Heart left ventricle (tissue), 16 donors: ENCODE data around the gene NELFCD. TPM values are rescaled to one million over a fixed set of nuclear protein-coding genes. Genes with fewer than 3 reads are reported as not detected.

ENCODE experiments used
- ATAC-seq, 4 donors: fragments of 200-7000 bp; cut with Tn5 transposase; one replicate each; pipeline ENCODE4 v1.9.1; 2020 to 2022; ENCODE audit warnings: moderate library complexity in 4 of 4, mild to moderate bottlenecking in 3 of 4, moderate number of reproducible peaks in 1 of 4
- DNase-seq, 5 donors: peaks; one replicate each; pipeline ENCODE4 v3.0.0-alpha.2; 2020
- H3K27ac ChIP-seq, 12 donors: fragments of 200-600 bp; sonication (generic) in 4 of 12; one replicate each; pipeline versions ENCODE4 v1.5.0 to v1.8.0; 2016 to 2022; ENCODE audit warnings: mild to moderate bottlenecking in 2 of 12
- H3K27me3 ChIP-seq, 9 donors: fragments of 200-600 bp; sonication (generic) in 2 of 9; one replicate each; pipeline versions ENCODE4 v1.5.1 to v1.8.0; 2016 to 2022; ENCODE audit warnings: mild to moderate bottlenecking in 3 of 9
- H3K36me3 ChIP-seq, 9 donors: fragments of 200-600 bp; sonication (generic) in 2 of 9; one replicate each; pipeline versions ENCODE4 v1.5.0 to v1.8.0; 2018 to 2022; ENCODE audit warnings: mild to moderate bottlenecking in 2 of 9
- H3K4me1 ChIP-seq, 12 donors: fragments of 200-600 bp; sonication (generic) in 4 of 12; one replicate each; pipeline versions ENCODE4 v1.5.0 to v1.8.0; 2016 to 2022; ENCODE audit warnings: mild to moderate bottlenecking in 3 of 12
- H3K4me3 ChIP-seq, 12 donors: fragments of 200-600 bp; sonication (generic) in 4 of 12; one replicate each; pipeline versions ENCODE4 v1.5.0 to v1.8.0; 2017 to 2022; ENCODE audit warnings: mild to moderate bottlenecking in 9 of 12, moderate library complexity in 4 of 12
- H3K9me3 ChIP-seq, 12 donors: fragments of 200-600 bp; sonication (generic) in 4 of 12; one replicate each; pipeline versions ENCODE4 v1.5.0 to v1.8.0; 2016 to 2022; ENCODE audit warnings: mild to moderate bottlenecking in 1 of 12
- CTCF ChIP-seq, 12 donors: fragments of 200-600 bp; sonication (generic) in 4 of 12; IDR thresholded peaks; one replicate each; pipeline versions ENCODE4 v1.5.0 to v1.8.0; 2018 to 2022; ENCODE audit warnings: antibody characterized with exemption in 12 of 12, mild to moderate bottlenecking in 5 of 12
- POLR2A ChIP-seq, 2 donors: fragments of 450-650 bp; IDR thresholded peaks; one replicate each; pipeline ENCODE4 v1.6.1; 2017; ENCODE audit warnings: antibody characterized with exemption in 2 of 2, mild to moderate bottlenecking in 2 of 2, moderate library complexity in 2 of 2
- WGBS, 4 donors: extraction: QIAGEN DNeasy Blood & Tissue Kit in 2 of 4; methylation state at CpG; one replicate each; pipeline versions ENCODE4 v1.1.5 to v1.1.7; 2013 to 2018; 5-methylcytosine and 5-hydroxymethylcytosine counted together
- intact Hi-C, 10 donors: fragments of 100-400 bp; cut with DNase I; formaldehyde crosslinking; loops; one replicate each; pipeline versions ENCODE4 v1.11.1 to v1.14.2; 2022
- polyA plus RNA-seq, 2 donors: library from polyadenylated mRNA; stranded (reverse); fragments of 200-250 nt; gene quantifications; one replicate each; pipeline ENCODE4 v1.2.3, GENCODE V29; 2013
- total RNA-seq, 9 donors: library from RNA; depleted of rRNA in 2 of 9; stranded (reverse); fragments of >200 nt in 2 of 9; fragmentation: NEBNext Ultra II Directional in 3 of 9; extraction: Animal tissue kit (Norgen Biotek cat#: 25700) in 3 of 9; gene quantifications; one replicate each; pipeline versions ENCODE4 v1.1.0 to v1.2.4, GENCODE V29; 2016 to 2023
- donor health status: ischemic (EF 13 %, LVEDD 7.1; RV severe dilation, severe dysfunction).
- donor health status: healthy with polysubstance abuse.
- donor health status: DM: no; HTN: yes; CAD: no.
- donor health status: DM: no; HTN: no; CAD: no.
- donor health status: ischemic (EF 25% LVEDD 6.9; RV normal size, moderate dysfunction).
- donor health status: ischemic (EF 25% LVEDD 5.7; RV mildly dilated, moderate dysfunction).
- donor health status: healthy.
- donor health status: DM: yes; HTN: yes; CAD: no.
- donor health status: ischemic (EF 35%, LVEDD 5.7; RV mildly dilated, moderate dysfunction).
- donor health status: nonischemic (EF 11% LVEDD 7.7; RV severe dilation, severe dysfunction).
- donor health status: DM: yes; HTN: yes; CAD: no.
- donor health status: PGD.
- donor health status: ischemic (EF 29% LVEDD 5.4; RV normal size, mild dysfunction).
- donor health status: nonischemic (EF 23%, LVEDD 6.1; RV moderate dilation, normal function).

The NELFCD gene
- total and polyA plus RNA-seq, 11 donors = 21.7 to 43.8 (median 26.5) TPM

DNA sequence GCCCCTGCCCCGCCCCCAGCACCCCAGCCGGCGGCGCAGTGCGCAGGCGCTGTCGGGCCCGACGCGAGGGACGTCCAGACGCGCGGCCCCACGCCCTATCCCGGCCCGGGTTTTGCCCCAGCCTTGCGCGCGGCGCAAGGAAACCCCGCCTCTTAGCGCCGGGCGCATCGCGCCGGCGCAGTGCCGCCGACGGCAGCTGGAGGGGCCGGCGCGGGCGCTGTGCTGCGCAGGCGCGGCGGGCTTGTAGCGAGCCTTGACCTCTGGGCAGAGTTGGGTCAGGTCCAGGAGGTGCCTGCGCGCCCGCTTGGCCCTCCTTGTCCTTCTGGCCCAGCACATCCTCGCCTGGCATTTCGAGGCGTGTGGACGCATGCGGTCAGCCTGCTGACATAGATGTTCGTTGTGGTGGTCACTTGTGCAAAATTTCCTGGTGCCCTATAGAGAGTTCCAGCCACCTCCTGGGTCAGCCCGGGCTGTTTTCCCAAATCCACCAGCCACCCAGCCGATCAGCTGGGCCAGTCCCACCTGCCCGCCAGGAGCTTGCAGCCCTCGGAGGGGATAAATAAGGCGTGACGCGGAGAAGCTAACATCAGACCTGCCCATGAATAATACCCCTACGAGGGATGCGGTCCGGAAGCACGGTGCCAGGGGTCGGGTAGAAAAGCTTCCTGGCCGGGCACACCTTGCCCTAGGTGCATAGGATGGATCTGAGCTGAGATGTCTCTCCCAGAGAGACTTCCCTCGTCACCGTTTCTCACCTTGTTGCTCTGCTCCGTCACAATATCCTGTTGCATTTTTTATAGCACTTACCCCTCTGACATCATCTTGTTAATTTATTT, 62.0 kb downstream of the NELFCD start:
- Histone ChIP-seq H3K4me1 (peaks cover 9 to 45% (median 28%) of the 10 kb centered on the region in 12 donors), H3K9me3 (no peaks in the 10 kb centered on the region), H3K4me3 (peak overlapping the region; percentile 60 to 97 (median 76)), H3K27ac (peak overlapping the region; percentile 68 to 92 (median 86)), H3K36me3 (peaks cover 0 to 12% (median 5%) of the 10 kb centered on the region in 9 donors), H3K27me3 (no peaks in the 10 kb centered on the region)
- intact Hi-C loops = loop anchor here in 5 of 10 donors (5.0 to 10.0 kb wide), 3 partner anchors 151 to 168 kb away; no protein-coding TSS in a partner anchor
- WGBS, 4 donors = 14 to 35% (median 15%) methylated on average over 31 to 66 of the region's 66 CpGs
- TF ChIP-seq CTCF (IDR thresholded peaks at IDR 0.05) (peak in 1 of 12 donors; percentile 12), POLR2A (IDR thresholded peaks at IDR 0.05) (peak in 1 of 2 donors; percentile 57)
- peak; percentile 95 to 99 (median 98) for ATAC-seq
- DNase-seq = peak; percentile 94 to 97 (median 94)

- ATAC-seq = no peak
- peak overlapping the region in 7 of 12 donors; percentile 15 to 91 (median 84) for H3K27ac ChIP-seq
- WGBS, 4 donors = 81 to 85% (median 82%) methylated on average over 3 of the region's 3 CpGs
These were observed 62.6 kb downstream of the NELFCD start for GRCh38 chr20:59043698-59044097.

GRCh38 chr20:59044295-59044694, 63.2 kb downstream of the NELFCD start:
- peaks cover 9 to 46% (median 27%) of the 10 kb centered on the region in 12 donors for H3K4me1 ChIP-seq
- DNase-seq (no peak), ATAC-seq (no peak)
- peaks cover 0 to under 1% (median 0%) of the 10 kb centered on the region in 9 donors for H3K27me3 ChIP-seq
- H3K9me3 ChIP-seq = no peaks in the 10 kb centered on the region
- no peak for TF ChIP-seq POLR2A (IDR thresholded peaks at IDR 0.05)
- no peak for TF ChIP-seq CTCF (IDR thresholded peaks at IDR 0.05)
- no peak overlapping the region for H3K4me3 ChIP-seq
- 82 to 93% (median 87%) methylated on average over 3 of the region's 3 CpGs for WGBS, 4 donors
- intact Hi-C loops = loop anchor here in 5 of 10 donors (5.0 to 10.0 kb wide), 3 partner anchors 152 to 169 kb away; no protein-coding TSS in a partner anchor
- peak overlapping the region in 2 of 12 donors; percentile 79 to 87 for H3K27ac ChIP-seq
- H3K36me3 ChIP-seq = peaks cover 0 to 8% (median 0%) of the 10 kb centered on the region in 9 donors

More at GRCh38 chr20:59043698-59044097, 62.6 kb downstream of the NELFCD start:
- DNase-seq = no peak
- TF ChIP-seq CTCF (IDR thresholded peaks at IDR 0.05) (no peak), POLR2A (IDR thresholded peaks at IDR 0.05) (no peak)
- no peak overlapping the region for H3K4me3 ChIP-seq
- H3K27me3 ChIP-seq = no peaks in the 10 kb centered on the region
- intact Hi-C loops = loop anchor here in 5 of 10 donors (5.0 to 10.0 kb wide), 3 partner anchors 151 to 169 kb away; no protein-coding TSS in a partner anchor
- peaks cover 9 to 51% (median 28%) of the 10 kb centered on the region in 12 donors for H3K4me1 ChIP-seq
- no peaks in the 10 kb centered on the region for H3K9me3 ChIP-seq
- H3K36me3 ChIP-seq = peaks cover 0 to 8% (median 0%) of the 10 kb centered on the region in 9 donors

Other genes starting within 250 kb of the NELFCD start
- gene GNAS-AS1, start 130.4 kb upstream of the NELFCD start, total RNA-seq = under 1 TPM in 7 of 9 donors, not detected in 2; 0.22 to 0.79 (median 0.29) TPM
- under 1 TPM; 0.17 to 0.91 TPM for gene GNAS-AS1, start 130.4 kb upstream of the NELFCD start, polyA plus RNA-seq
- gene GNAS, start 128.5 kb upstream of the NELFCD start, total RNA-seq = 1,000 to 10,000 TPM; 1,430 to 2,119 (median 1,604) TPM
- gene GNAS, start 128.5 kb upstream of the NELFCD start, polyA plus RNA-seq = 1,000 to 10,000 TPM; 1,246 to 2,999 TPM
- gene CTSZ, start 26.0 kb downstream of the NELFCD start, total RNA-seq = 100 to 1,000 TPM in 8 of 9 donors, 10 to 100 TPM in 1; 97.8 to 482 (median 138) TPM
- gene CTSZ, start 26.0 kb downstream of the NELFCD start, polyA plus RNA-seq = 100 to 1,000 TPM in 1 of 2 donors, 10 to 100 TPM in 1; 92.2 to 122 TPM
- gene TUBB1, start 38.2 kb downstream of the NELFCD start, total RNA-seq = under 1 TPM; 0.07 to 0.64 (median 0.25) TPM
- gene TUBB1, start 38.2 kb downstream of the NELFCD start, polyA plus RNA-seq = under 1 TPM in 1 of 2 donors, not detected in 1; 0.17 TPM
- gene ATP5F1E, start 51.1 kb downstream of the NELFCD start, total RNA-seq = 100 to 1,000 TPM in 7 of 9 donors, 10 to 100 TPM in 2; 38.5 to 153 (median 116) TPM
- gene ATP5F1E, start 51.1 kb downstream of the NELFCD start, polyA plus RNA-seq = 100 to 1,000 TPM in 1 of 2 donors, 10 to 100 TPM in 1; 66.4 to 130 TPM
- gene PRELID3B, start 61.5 kb downstream of the NELFCD start, total RNA-seq = 10 to 100 TPM; 34.6 to 51.0 (median 43.7) TPM
- gene PRELID3B, start 61.5 kb downstream of the NELFCD start, polyA plus RNA-seq = 10 to 100 TPM; 14.1 to 39.6 TPM
- under 1 TPM in 7 of 9 donors, not detected in 2; 0.02 to 0.77 (median 0.07) TPM for gene ZNF831, start 182.6 kb downstream of the NELFCD start, total RNA-seq
- under 1 TPM; 0.04 to 0.06 TPM for gene ZNF831, start 182.6 kb downstream of the NELFCD start, polyA plus RNA-seq